Endodermal cell (in vitro differentiated cells): ENCODE data around the gene WDR6. TPM values are rescaled to one million over a fixed set of nuclear protein-coding genes. Genes with fewer than 3 reads are reported as not detected.
A peak's percentile ranks its signal among the peaks of the same experiment; 100 is the strongest.

ENCODE experiments used
- DNase-seq: peaks from one replicate; pipeline ENCODE4 v3.0.0-alpha.2; 2017
- H3K27ac ChIP-seq: 2 replicates; pipeline ENCODE4 v1.5.1; 2013; ENCODE audit warnings: mild to moderate bottlenecking, low read depth, low read length, moderate library complexity
- H3K27me3 ChIP-seq: 2 replicates; pipeline ENCODE4 v1.6.1; 2013; ENCODE audit warnings: mild to moderate bottlenecking, low read length, moderate library complexity; ENCODE audit not compliant: insufficient read depth, control insufficient read depth, poor library complexity, severe bottlenecking
- H3K36me3 ChIP-seq: 2 replicates; pipeline ENCODE4 v1.7.0; 2013; ENCODE audit warnings: mild to moderate bottlenecking, low read length, moderate library complexity; ENCODE audit not compliant: control insufficient read depth, insufficient read depth
- H3K4me1 ChIP-seq: one replicate; pipeline ENCODE4 v1.7.0; 2013; ENCODE audit warnings: low read length; ENCODE audit not compliant: control insufficient read depth, insufficient read depth
- H3K4me3 ChIP-seq: 2 replicates; pipeline ENCODE4 v1.5.1; 2013; ENCODE audit warnings: mild to moderate bottlenecking, low read length, moderate library complexity
- H3K9ac ChIP-seq: 2 replicates; pipeline ENCODE4 v1.6.1; 2013; ENCODE audit warnings: mild to moderate bottlenecking, low read length, moderate library complexity; ENCODE audit not compliant: poor library complexity, severe bottlenecking; ENCODE audit errors: extremely low read depth
- H3K9me3 ChIP-seq: 2 replicates; pipeline ENCODE4 v1.6.1; 2013; ENCODE audit warnings: mild to moderate bottlenecking, low read length, moderate library complexity; ENCODE audit not compliant: control insufficient read depth
- H3K27ac Mint-ChIP-seq: 2 replicates; pipeline ENCODE4 v1.8.0; 2020; ENCODE audit warnings: mixed read lengths
- H3K27me3 Mint-ChIP-seq: 2 replicates; pipeline ENCODE4 v1.8.0; 2021; ENCODE audit warnings: mild to moderate bottlenecking, mixed read lengths; ENCODE audit not compliant: insufficient read depth
- H3K36me3 Mint-ChIP-seq: 2 replicates; pipeline ENCODE4 v1.8.0; 2020; ENCODE audit warnings: low read depth, mixed read lengths
- H3K4me1 Mint-ChIP-seq: 2 replicates; pipeline ENCODE4 v1.8.0; 2020; ENCODE audit warnings: mixed read lengths
- H3K4me3 Mint-ChIP-seq: 2 replicates; pipeline ENCODE4 v1.8.0; 2020; ENCODE audit warnings: mild to moderate bottlenecking, moderate library complexity, mixed read lengths
- H3K9me3 Mint-ChIP-seq: 2 replicates; pipeline ENCODE4 v1.8.0; 2020; ENCODE audit warnings: mild to moderate bottlenecking, mixed read lengths
- CTCF ChIP-seq: fragments of 200-600 bp; sonication (generic); conservative IDR thresholded peaks from 2 replicates; pipeline ENCODE4 v1.5.0; 2021; ENCODE audit warnings: antibody characterized with exemption, mild to moderate bottlenecking
- WGBS, 2 experiments: methylation state at CpG; one replicate each; pipeline versions ENCODE4 v1.1.5 to v1.1.7; 2013; ENCODE audit warnings: missing lambda C conversion rate in 2 of 2, mixed read lengths in 1 of 2; ENCODE audit not compliant: insufficient coverage in 1 of 2, insufficient read length in 1 of 2; 5-methylcytosine and 5-hydroxymethylcytosine counted together
- long read RNA-seq, 4 experiments: library from polyadenylated mRNA in 2 of 4; library from RNA in 1 of 4; library from capped mRNA in 1 of 4; stranded (forward) in 3 of 4; unstranded in 1 of 4; transcript quantifications; one replicate each; pipeline ENCODE4 v2.0.0, GENCODE V29; 2020 to 2021; ENCODE audit warnings: inconsistent platforms in 1 of 4
- polyA plus RNA-seq, 2 experiments: library from polyadenylated mRNA; stranded (reverse); fragments of 50-300 nt; gene quantifications; one replicate each; pipeline ENCODE4 v1.2.3, GENCODE V29; 2013
- total RNA-seq, 2 donors: library from RNA; stranded (reverse); fragmentation: NEBNext Ultra II Directional in 1 of 2; extraction: Animal tissue kit (Norgen Biotek cat#: 25700) in 1 of 2; gene quantifications; 2 replicates in 1 of 2; 3 replicates in 1 of 2; pipeline ENCODE4 v1.2.1, GENCODE V29; 2021

WDR6 gene
- 100 to 1,000 TPM; 106 to 166 TPM for total RNA-seq
- 171 TPM for polyA plus RNA-seq (2013, experiment 1 of 2)
- polyA plus RNA-seq (2013, experiment 2 of 2) = 134 TPM
- long read RNA-seq, experiment 1, full-length matches to known transcripts = 12 of 32 reads
- long read RNA-seq, experiment 1, partial matches to known transcripts = 10 of 32 reads
- long read RNA-seq, experiment 1, other reads (novel, unspliced or antisense) = 10 of 32 reads
- long read RNA-seq, experiment 2, full-length matches to known transcripts = 86 of 118 reads
- long read RNA-seq, experiment 2, partial matches to known transcripts = 23 of 118 reads
- long read RNA-seq, experiment 2, other reads (novel, unspliced or antisense) = 9 of 118 reads
- long read RNA-seq, experiment 3, full-length matches to known transcripts = 565 of 689 reads
- long read RNA-seq, experiment 3, partial matches to known transcripts = 61 of 689 reads
- long read RNA-seq, experiment 3, other reads (novel, unspliced or antisense) = 63 of 689 reads
- long read RNA-seq, experiment 4, full-length matches to known transcripts = 2 of 28 reads
- long read RNA-seq, experiment 4, partial matches to known transcripts = 24 of 28 reads
- long read RNA-seq, experiment 4, other reads (novel, unspliced or antisense) = 2 of 28 reads

GRCh38 chr3:49007068-49007770 is at the start of gene WDR6:
TSS of gene WDR6 (plus strand) at chr3:49007391. CDS start at chr3:49007432, 41 bp downstream.
- Histone ChIP-seq H3K27ac (peak within 1 kb of the TSS; percentile 95), H3K4me1 (peaks cover 10% of the 10 kb centered on the region), H3K9ac (peak within 1 kb of the TSS; percentile 93), H3K36me3 (peaks cover 15% of the 10 kb centered on the region), H3K27me3 (peaks cover 40% of the 10 kb centered on the region), H3K4me3 (peak within 1 kb of the TSS; percentile 87), H3K9me3 (no peaks in the 10 kb centered on the region)
- H3K9me3 Mint-ChIP-seq = no peaks in the 10 kb centered on the region
- peak within 1 kb of the TSS; percentile 97 for H3K4me3 Mint-ChIP-seq
- WGBS, 2 experiments = 0 to 3% methylated on average over 22 to 65 of the region's 65 CpGs
- DNase-seq = peak; percentile 99
- peaks cover 19% of the 10 kb centered on the region for H3K4me1 Mint-ChIP-seq
- peak within 1 kb of the TSS; percentile 100 for H3K27ac Mint-ChIP-seq
- peaks cover 17% of the 10 kb centered on the region for H3K36me3 Mint-ChIP-seq
- H3K27me3 Mint-ChIP-seq = peaks cover 43% of the 10 kb centered on the region
- TF ChIP-seq CTCF = peak; percentile 55

DNA sequence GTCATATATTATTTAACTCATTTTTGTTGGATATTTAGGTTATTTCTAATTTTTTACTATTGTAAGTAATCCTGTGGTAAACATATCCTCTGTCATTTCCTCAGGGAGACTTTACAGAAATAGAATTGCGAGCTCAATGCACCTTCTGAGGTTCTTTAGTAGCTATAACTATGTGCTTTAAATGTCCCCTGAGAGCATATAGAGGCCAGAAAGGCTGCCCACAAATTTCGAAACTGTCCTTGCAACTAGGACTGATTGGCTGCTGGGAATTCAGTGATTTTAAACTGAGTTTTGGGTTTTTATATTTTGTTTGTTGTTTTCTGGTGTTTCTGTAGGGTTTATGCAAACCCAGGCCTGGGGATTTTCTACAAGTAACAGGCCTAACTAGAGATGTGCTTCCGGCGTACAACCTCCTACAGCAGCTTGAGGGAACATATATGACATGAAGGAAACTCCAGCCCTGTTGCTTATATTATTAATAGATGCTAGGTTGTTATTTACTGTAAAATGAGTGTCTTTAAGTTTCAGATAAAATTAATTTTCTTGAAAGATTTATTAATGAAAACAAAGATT is 46.3 kb upstream of the WDR6 start:
- Mint-ChIP-seq H3K27ac (no peak overlapping the region), H3K4me1 (peaks cover 12% of the 10 kb centered on the region), H3K27me3 (no peaks in the 10 kb centered on the region), H3K36me3 (peaks cover 39% of the 10 kb centered on the region), H3K9me3 (no peaks in the 10 kb centered on the region), H3K4me3 (no peak overlapping the region)
- Histone ChIP-seq H3K4me3 (no peak overlapping the region), H3K4me1 (no peaks in the 10 kb centered on the region), H3K27ac (no peak overlapping the region), H3K27me3 (no peaks in the 10 kb centered on the region), H3K9me3 (no peaks in the 10 kb centered on the region), H3K9ac (no peak overlapping the region), H3K36me3 (peaks cover 47% of the 10 kb centered on the region)
- no peak for TF ChIP-seq CTCF
- WGBS, 2 experiments = 95 to 100% methylated on average over 4 of the region's 4 CpGs
- peak; percentile 5 for DNase-seq

- H3K27me3 ChIP-seq = no peaks in the 10 kb centered on the region
- TF ChIP-seq CTCF = no peak
- Mint-ChIP-seq H3K4me3 (no peak overlapping the region), H3K36me3 (peaks cover 46% of the 10 kb centered on the region), H3K9me3 (no peaks in the 10 kb centered on the region), H3K4me1 (peaks cover 5% of the 10 kb centered on the region), H3K27ac (peak overlapping the region; percentile 50), H3K27me3 (no peaks in the 10 kb centered on the region)
- H3K27ac ChIP-seq = no peak overlapping the region
- H3K4me1 ChIP-seq = no peaks in the 10 kb centered on the region
- H3K36me3 ChIP-seq = peaks cover 58% of the 10 kb centered on the region
- DNase-seq = peak; percentile 23
- H3K9ac ChIP-seq = no peak overlapping the region
- H3K9me3 ChIP-seq = no peaks in the 10 kb centered on the region
- WGBS, 2 experiments = 87% methylated on average over 2 of the region's 2 CpGs; no CpG with 5 or more reads in 1 of the 2 experiments
- no peak overlapping the region for H3K4me3 ChIP-seq
Observed at GRCh38 chr3:48962340-48962739, 44.9 kb upstream of the WDR6 start.
